Measurements from ENCODE around the gene GMCL1.

GRCh38 chr2:69835666-69836065 is 6.2 kb downstream of the GMCL1 start:
- no peak for TF ChIP-seq CTCF (IDR thresholded peaks at IDR 0.05; ENCODE audit: low read depth, low read length, poor library complexity, severe bottlenecking)
- no peak for TF ChIP-seq EZH2phosphoT487 (IDR thresholded peaks at IDR 0.05; ENCODE audit: borderline replicate concordance, low read length)

Measured in DOHH2 (cell line).